ENCODE data around the gene RHBDD1.

DNA sequence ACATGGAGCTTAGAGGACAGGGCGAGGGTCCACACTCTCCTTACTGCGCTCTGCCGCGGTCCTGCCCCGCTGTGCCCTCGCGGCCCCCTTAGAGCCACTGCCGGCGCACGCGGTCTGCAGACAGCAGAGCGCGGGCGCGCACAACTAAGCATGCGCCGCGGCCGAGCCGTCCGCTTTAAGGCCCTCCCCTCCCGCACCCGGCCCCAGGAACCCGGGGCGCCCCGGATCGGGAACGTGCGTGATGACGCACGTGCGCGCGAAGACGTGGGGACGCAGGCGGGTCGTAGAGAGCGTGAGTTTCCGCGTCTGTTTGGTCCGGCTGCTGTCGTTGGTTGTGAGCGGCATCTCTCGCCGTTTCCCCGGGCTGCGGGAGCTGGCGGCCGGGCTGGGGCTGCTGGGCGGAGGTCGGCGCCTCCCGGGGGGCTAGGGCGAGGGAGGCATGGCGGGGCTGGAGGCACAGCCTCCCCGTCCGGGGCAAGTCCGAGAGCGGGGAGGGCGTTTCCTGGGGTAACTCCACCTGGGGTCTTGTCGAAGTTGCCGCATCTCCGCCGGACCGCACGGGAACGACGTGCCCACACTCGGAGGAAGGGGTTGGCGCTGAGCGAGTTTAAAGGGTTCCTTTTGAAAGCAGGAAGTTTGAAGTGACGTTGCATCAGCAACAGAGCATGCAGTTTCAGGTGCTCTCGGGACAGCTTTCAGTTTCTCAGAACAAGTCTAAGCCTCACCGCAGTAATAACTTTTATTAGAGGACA is at the start of gene RHBDD1:
- TF ChIP-seq CTCF (IDR thresholded peaks at IDR 0.05): no peak
- peak in 1 of 2 donors; percentile 40 for TF ChIP-seq POLR2A (IDR thresholded peaks at IDR 0.05)

All from lower leg skin (tissue), 3 donors.